Ovary (tissue), 3 donors: ENCODE measurements around the gene SH3RF3.

Source experiments
- CTCF ChIP-seq, 3 donors: fragments of 450-650 bp in 2 of 3; fragments of 200-600 bp in 1 of 3; IDR thresholded peaks; one replicate each; pipeline versions ENCODE4 v1.5.1 to v1.8.0; 2016 to 2022; ENCODE audit warnings: antibody characterized with exemption in 3 of 3, mild to moderate bottlenecking in 1 of 3
- POLR2A ChIP-seq: fragments of 450-650 bp; IDR thresholded peaks from one replicate; pipeline ENCODE4 v1.6.1; 2017; ENCODE audit warnings: antibody characterized with exemption, mild to moderate bottlenecking, moderate library complexity
- donor health status: DM: no; HTN: no; CAD: no.

- no peak for TF ChIP-seq CTCF (IDR thresholded peaks at IDR 0.05)
- no peak for TF ChIP-seq POLR2A
Measured at GRCh38 chr2:109318949-109319342, 189.9 kb downstream of the SH3RF3 start.
